Putamen (tissue), 1 donor: ENCODE measurements around the gene SRM.
"Not testable (repeated sequence)": the region's sequence is repeated elsewhere in the genome, so short reads cannot be mapped to it uniquely, and the experiment has no call there.

Source experiments
- DNase-seq: peaks from one replicate; pipeline ENCODE4 v3.0.0-alpha.2; 2016; ENCODE audit warnings: low spot score

The SRM gene

DNA sequence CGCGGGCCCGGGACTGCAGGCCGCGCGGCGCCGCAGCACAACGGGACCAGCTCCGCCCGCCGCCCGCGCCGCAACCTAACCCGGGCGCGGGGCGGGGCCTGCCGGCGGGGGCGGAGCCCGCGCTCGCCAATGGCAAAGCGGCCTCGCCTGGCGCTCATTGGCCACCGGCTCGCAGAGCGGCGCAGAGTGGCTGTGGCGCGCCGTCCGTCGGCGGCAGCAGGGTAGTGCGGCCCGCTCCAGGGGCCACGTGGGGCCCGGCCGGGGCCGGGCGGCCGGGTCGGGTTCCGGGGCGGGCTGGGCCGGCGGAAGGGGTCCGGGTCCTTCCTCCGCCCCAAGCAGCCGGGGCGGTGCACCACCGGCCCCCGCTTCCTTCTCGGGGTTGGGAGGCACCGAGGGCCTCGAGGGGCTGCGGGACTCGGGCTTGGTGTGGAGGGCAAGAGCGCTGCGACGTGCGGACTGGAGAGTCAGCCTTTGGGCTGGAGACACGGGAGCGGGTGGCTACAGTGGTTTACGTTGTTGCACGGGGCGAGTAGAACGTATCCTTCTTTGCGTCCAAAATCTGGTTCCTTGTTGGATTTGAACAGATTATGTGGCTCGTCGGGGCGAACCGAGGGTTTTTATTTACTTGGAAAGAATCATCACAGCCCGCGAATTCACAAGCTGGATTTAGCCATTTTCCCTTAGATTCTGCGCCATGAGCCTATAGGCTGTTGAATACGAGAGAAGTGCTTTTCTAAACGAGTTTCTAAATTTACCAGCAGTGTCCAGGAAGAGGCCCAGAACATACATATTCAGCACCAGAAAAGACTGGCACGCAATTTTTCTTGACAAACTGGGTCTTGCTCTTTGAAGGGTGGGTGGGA lies at the start of gene SRM:
TSS of gene SRM (minus strand) at position 51 of the 863 bp plus-strand sequence. CDS start 75 bp downstream, outside the sequence.
- peak; percentile 92 for DNase-seq

- DNase-seq: peak; percentile 58
Observed at GRCh38 chr1:11109047-11109760, 49.4 kb upstream of the SRM start.

DNA sequence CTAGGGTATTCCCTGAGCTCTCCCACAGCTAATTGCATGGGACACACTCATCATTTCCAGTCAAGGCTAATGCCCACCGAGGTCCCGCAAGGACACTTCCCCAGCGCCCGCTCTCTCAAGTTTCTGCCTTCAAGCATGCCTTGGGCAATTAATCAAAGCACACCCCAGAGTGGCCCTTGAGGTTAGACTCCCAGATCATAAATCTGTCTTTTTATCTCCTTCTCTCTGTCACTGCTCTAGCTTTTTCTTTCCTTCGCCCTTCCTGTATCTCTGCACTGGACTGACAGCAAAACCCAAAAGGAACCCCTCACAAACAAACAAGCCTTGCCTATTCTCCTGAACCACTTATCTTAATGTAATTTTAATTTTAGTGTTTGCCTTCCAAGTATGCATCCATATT lies 47.8 kb upstream of the SRM start:
- no peak for DNase-seq

DNA sequence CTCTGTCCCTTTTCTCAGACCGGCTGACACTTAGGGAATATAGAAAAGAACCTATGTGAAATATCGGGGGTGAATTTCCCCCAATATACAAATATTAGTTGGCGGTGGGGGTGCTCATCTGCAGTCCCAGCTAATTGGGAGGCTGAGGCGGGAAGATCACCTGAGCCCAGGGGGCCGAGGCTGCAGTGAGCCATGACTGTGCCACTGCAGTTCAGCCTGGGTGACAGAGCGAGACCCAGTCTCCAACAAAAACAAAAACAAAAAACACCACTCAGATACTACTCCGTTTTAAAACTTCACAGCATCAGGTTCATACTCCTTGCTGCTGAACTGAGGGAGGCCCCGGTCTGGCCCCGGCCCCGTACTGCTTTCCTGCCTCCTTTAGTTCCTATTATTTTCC lies 45.8 kb upstream of the SRM start:
- DNase-seq: no peak

- no peak for DNase-seq
Observed at GRCh38 chr1:11101347-11101746, 41.5 kb upstream of the SRM start.

DNA sequence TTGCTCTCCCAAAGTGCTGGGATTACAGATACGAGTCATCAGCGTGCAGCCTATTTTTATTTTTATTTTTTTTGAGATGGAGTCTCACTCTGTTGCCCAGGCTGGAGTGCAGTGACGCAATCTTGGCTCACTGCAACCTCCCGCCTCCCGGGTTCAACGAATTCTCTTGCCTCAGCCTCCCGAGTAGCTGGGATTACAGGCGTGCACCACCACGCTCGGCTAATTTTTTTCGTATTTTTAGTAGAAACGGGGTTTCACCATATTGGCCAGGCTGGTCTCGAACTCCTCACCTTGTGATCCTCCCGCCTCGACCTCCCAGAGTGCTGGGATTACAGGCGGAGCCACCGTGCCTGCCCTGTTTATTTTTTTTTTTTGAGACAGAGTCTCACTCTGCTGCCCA lies 41.0 kb upstream of the SRM start:
- DNase-seq: not testable (repeated sequence)

DNA sequence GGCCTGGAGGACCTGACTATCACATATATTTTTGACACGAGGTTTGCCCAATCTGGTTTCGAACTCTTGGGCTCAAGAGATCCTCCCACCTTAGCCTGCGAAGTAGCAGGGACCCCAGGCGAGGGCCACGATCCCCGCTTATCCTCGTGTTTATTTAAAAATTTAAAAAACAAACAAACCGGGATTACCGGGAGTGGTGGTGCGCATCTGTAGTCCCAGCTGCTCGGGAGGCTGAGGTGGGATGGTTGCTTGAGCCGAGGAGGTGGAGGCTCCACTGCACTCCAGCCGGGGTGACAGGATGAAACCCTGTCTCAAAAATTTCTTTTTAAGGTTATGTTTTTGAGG lies 40.3 kb upstream of the SRM start:
- no peak for DNase-seq

GRCh38 chr1:11099310-11100148 lies 39.7 kb upstream of the SRM start, which contains the start of gene EXOSC10:
TSS of gene EXOSC10 (minus strand) at chr1:11099869. CDS start at chr1:11099831, 38 bp downstream.
- DNase-seq: peak; percentile 90

DNA sequence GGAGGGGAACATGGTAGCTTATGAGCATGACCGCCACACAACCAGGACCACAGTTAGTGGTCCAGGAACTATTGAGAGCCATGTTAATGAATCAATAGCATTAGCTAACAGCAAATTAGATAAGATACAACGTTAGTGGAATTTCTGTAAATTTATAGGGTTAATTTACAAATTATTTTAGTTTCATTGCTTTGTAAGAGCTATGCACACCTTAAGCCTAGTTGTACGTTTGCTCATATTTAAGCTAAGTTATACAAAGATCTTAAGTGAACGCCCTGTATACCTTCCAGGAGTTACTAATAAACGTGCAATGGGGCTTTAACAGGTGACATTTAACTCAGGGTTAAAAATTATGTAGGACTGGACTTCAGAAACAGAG lies 39.1 kb upstream of the SRM start:
- no peak for DNase-seq

DNA sequence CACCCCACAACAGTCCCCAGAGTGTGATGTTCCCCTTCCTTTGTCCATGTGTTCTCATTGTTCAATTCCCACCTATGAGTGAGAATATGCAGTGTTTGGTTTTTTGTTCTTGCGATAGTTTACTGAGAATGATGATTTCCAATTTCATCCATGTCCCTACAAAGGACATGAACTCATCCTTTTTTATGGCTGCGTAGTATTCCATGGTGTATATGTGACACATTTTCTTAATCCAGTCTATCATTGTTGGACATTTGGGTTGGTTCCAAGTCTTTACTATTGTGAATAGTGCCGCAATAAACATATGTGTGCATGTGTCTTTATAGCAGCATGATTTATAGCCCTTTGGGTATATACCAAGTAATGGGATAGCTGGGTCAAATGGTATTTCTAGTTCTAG lies 24.0 kb upstream of the SRM start:
- not testable (repeated sequence) for DNase-seq

GRCh38 chr1:11080931-11081330 lies 21.1 kb upstream of the SRM start:
- DNase-seq: no peak

- DNase-seq: no peak
Observed at GRCh38 chr1:11078631-11079030, 18.8 kb upstream of the SRM start.

- DNase-seq: not testable (repeated sequence)
Observed at GRCh38 chr1:11073398-11073797, 13.6 kb upstream of the SRM start.

GRCh38 chr1:11072216-11072917 lies 12.5 kb upstream of the SRM start:
- DNase-seq: no peak

DNA sequence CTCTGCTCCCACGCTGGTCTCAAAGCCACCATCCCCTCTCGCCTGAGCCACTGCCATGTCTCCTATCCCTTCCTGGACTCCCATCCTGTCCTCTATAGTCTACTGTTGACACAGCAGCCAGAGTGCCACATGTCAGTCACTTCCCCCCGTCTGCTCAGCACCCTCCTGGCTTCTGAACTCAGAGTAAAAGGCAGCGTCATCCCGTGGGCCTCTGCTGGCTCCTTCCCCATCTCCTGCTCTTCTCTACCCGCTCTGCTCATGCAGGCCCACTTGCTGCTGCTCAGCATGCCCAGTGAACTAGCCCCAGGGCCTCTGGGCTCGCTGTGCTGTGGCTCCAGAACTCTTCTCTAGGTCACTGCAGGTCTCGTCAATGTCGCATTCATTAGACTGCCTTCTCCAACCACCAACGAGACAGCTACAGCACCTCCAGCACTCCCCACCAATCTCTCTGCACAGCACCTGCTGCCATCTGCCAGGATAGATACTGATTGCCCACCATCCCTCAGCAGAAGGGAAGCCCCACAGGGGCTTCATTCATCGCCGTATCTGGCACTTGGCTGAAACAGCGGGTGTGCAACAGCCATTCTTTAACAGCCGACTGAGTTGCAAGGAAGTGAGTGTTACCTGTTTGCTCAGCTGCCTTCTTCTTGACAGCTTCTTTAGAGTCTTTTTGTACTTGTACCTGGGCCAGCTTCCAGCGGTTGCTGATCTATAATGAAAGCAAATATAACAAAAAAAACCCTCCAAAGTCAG lies 11.8 kb upstream of the SRM start:
- DNase-seq: no peak

DNA sequence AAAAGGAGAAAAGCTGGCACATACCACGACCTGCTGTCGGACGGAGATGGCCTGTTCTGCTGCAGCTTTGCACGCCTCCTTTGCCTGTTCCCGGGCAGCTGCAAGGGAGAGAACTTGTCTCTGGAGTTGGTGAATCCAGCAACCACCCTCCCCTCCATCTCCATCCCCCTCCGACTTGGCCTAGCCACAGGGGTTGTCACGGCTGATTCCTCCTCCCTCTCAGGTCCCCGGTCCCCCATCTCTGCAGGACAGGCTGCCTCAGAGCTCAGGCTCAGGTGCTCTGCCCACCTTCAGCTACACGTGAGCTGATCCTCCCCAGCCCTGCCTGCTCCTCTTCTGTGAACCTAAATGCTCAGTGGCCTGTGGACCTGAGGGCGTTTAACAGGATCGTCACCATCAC lies 11.1 kb upstream of the SRM start:
- no peak for DNase-seq

GRCh38 chr1:11068600-11069473 lies 9.0 kb upstream of the SRM start:
- DNase-seq: no peak

DNA sequence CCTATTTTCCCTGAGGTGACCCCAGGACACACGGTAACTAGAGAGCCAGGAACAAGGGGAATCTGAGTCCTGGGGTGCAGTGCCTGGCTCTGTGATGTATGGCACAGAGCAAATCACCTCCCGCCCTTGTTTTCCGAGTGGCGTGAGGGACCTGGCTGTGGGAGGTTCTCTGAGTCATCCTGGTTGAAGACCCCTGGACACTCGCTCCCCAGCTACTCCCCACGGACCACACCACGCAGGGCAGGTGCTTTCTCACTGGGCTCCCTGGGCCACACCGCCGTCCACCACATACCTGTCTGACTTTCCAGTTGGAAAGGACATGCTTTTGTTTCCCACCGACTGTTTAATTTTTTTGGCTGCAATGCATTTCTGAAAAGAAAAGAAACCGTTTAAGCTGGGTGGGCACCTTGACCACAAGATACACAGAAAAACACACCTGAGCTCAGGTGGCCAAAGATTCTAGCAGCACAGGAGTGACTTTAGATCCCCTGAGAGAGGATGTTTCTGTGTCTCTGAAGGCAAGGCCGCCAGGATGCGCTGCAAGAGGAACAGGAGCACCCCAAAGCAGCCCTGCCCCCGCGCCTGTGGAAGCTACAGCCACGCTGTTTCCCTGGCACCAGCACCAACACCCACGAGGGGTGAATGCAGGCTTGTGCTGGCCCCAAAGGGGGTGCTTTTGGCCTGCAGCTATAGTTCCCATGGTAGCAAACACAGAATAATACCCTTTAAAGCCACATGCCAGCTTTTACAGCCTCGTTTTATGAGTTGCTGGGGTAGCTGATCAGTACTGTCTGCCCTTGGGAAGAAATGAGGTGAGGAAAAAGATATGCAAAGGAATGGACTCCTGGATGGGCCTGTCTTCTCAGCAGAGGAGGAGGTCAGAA lies 8.1 kb upstream of the SRM start:
- no peak for DNase-seq

DNA sequence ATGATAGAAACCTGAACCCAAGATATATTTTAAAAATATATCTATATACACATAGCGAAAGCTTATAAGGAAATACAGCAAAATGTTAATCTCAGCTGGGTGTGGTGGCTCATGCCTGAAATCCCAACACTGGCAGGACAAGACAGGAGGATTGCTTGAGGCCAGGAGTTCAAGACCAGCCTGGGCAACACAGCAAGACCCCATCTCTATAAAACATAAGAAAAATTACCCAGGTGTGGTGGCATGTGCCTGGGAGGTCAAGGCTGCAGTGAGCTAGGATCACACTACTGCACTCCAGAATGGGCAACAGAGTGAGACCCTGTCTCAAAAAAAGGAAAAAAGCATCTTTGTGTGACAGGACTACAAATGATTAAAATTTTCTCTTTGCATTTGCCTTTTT lies 6.0 kb upstream of the SRM start:
- no peak for DNase-seq
